ENCODE measurements around the gene ACO2.
"Not testable (repeated sequence)": the region's sequence is repeated elsewhere in the genome, so short reads cannot be mapped to it uniquely, and the experiment has no call there.

The ACO2 gene

DNA sequence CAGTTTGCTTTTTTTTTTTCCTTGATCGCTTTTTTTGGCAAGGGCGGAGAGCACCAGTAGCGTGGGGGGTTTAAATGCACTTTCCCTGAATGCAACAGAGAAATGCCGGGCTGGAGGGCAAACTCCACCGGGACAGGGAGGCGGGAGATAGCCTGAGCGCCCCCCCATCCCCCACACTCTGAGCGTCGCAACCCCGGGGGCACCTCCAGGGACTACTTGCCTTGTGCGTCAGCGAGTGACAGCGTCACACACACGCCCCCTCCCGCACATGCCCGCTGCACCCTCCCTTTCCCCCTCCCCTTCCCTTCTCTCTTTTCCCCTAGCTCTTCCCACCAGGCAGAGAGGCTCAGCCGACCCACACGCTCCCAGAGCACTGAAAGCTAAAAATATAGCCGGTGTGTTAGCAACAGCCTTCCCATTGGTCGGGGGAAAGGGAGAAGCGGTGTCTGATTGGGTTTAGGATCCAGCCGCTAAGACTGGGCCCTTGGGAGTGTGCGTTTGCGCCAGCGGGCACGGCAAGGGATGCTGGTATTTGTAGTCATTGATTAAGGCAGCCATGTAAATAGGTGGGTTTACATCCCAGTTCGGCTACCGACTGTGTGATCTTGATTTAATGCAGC, 20.6 kb upstream of the ACO2 start:
- FAIRE-seq = peak; percentile 100

DNA sequence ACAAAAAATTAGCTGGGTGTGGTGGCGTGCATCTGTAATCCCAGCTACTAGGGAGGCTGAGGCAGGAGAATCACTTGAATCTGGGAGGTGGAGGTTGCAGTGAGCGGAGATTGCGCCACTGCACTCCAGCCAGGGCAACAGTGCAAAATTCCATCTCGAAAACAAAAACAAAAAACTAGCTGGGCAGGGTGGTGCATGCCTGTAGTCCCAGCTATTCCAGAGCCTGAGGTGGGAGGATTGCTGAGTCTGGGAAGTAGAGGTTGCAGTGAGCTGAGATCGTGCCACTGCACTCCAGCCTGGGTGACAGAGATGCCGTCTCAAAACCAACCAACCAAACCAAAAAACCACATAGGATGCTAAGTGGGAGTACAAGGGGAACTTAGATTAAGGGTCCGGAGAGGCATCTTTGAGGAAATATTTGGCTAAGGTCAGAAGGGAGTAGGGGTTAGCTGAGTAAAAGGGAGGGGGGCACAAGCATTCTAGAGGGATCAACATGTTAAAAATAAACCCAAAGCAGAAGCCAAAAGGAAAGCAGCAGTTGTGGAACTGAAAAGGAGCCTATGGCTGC, 10.7 kb upstream of the ACO2 start:
- no peak for FAIRE-seq

DNA sequence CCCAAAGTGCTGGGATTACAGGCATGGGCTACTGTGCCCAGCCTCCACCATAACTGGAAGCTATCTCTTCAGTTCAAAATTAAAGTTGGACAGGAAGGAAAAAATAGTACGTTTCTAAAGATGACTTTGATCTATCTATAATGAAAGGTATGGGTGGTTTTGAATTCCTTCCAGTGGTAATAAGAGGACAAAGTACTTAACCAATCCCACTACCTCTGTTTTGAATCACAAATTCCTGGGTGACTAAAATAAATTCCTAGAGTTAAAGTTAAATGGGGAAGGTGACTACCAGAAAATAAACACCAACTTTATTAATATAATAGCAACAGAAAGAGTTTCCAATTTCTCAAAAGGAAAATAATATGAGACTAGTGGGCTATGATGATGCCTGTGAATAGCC, 9.5 kb upstream of the ACO2 start:
- no peak for FAIRE-seq

DNA sequence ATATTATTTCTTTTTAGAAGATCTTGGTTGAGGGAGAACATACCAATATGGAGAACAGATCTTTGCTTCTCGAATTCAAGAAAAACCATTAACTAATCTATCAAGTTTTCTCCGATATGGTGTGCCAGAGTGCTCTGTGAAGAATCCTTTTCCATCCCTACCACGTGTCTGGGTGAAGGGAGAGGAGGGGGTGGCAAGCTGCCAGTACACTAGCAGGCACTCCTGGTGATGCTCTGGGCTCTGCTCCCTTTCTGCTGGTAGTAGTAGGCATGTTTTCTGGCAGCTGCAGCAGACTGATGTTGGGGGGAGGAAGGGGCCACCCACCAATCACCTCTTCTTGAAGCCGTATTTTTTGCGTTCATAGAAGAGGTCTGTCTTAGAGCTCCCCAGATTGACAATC, 8.8 kb upstream of the ACO2 start:
- FAIRE-seq = not testable (repeated sequence)

DNA sequence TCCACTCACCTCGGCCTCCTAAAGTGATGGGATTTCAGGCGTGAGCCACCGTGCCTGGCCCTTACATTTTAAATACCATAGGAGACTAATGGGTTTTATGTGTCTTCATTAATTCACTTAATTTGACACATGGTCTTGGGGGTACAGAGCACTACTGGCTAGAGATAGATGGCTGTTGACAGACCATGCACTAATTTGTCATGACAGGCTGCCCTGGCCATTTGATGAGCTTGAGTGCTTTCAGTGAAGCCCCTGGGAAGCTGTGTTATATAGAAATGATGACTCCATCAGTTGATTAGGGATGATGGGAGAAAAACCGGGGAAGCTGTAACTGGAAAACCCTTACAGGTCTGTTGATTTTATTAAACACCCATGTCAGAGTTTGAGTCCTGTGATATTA, 7.0 kb upstream of the ACO2 start:
- FAIRE-seq = no peak

DNA sequence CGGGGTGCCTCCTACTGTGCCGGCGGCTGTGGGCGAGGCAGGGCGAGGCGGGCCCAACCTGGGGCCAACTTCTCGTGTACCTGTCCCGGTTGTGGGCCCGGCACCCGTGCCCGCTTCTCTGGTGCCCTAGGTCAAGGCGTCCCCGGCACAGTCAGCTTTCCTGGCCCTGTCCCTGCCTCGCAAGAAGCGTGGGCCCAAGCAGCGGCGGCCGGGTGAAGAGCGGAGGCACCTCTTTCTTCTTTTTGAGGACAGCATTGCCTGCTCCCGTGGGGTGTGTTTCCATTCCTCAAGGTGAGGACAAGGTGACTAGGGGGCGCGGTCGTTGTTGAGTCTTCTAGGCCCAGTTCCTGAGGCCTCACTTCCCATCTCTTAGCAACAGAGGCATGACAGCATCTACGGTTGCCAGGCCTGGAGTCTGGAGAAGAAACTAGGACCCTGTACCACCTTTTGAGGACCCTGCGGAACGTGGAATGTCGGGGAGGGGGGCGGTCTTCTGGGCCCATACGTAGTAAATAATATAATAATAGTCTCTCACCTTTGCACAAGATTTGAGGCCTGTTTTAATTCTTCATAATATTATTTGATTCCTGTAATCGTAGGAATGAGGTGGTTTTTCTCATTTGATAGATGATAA, 418 bp downstream of the ACO2 start:
- FAIRE-seq = no peak

DNA sequence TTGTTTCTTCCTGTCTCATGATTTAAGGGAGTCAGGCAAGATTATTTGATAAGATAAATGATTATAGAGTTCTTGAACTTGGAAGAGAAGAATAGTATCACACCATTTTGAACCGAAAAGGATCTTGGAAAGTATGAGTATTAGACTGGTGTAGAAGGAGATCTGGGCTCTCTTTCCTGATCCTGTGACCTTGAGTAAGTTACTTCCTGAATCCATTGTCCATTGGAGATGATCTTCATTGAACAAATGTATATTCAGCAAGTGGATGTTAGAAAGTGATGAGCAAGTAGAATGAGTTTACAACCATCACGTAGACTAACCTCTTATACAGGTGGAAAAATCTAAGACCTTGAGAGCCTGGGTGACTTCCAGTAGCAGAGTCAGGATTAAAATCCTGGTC, 2.0 kb downstream of the ACO2 start:
- no peak for FAIRE-seq

DNA sequence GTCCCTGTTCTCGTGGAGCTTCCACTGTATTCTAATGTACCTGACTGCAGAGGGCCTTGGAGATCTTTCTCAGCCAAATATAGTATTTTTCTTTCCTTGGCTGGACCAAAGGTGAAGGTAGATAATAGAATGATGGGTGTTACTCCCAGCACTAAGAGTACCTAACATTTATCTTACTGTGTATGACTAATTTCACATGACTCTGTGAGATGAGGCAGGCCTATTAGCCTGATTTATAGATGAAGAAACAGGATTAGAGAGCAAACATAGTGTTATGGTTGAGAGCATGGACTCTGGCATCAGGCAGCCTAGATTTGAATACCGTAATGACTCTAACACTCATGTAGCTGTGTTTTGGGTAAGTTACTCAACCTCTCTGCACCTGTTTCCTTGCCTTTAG, 2.7 kb downstream of the ACO2 start:
- FAIRE-seq = no peak

DNA sequence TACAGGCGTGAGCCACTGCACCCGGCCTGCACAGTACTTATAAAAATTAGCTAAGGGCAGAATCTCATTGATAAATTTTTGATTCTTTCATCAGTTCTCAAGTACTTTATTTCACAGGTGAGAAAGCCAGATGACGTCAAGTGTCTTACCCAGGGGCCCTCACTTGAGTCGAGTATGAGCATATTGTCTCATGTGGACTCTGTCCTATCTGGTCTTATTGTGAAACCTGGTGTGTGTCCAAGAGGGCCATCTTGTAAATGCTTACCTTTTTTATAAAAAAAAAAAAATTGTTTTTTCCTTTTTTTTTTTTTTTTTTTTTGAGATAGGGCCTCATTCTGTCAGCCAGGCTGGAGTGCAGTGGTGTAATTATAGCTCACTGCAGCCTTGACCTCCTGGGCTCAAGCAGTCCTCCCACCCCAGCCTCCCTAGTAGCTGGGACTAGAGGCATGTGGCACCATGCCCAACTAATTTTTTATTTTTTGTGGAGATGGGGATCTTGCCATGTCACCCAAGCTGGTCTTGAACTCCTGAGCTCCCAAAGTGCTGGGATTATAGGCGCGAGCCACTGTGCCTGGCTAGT, 6.0 kb downstream of the ACO2 start:
- FAIRE-seq = no peak

DNA sequence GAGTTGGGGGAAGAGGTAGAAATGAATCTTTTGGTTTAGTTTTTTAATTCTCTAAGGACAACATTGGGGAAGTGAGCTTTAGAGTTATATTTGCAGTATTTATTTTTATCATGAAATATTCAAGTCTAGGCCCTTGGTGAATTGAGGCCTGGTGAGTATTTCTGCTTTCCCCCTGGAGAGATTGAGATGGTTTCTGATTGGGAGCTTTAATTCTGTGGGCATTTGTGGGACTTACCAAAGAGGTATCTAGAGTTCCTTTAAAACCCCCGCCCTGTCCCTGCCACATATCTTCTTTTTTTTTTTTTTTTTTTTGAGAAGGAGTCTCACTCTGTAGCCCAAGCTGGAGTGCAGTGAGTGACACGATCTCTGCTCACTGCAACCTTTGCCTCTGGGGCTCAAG, 9.6 kb downstream of the ACO2 start:
- FAIRE-seq = no peak

DNA sequence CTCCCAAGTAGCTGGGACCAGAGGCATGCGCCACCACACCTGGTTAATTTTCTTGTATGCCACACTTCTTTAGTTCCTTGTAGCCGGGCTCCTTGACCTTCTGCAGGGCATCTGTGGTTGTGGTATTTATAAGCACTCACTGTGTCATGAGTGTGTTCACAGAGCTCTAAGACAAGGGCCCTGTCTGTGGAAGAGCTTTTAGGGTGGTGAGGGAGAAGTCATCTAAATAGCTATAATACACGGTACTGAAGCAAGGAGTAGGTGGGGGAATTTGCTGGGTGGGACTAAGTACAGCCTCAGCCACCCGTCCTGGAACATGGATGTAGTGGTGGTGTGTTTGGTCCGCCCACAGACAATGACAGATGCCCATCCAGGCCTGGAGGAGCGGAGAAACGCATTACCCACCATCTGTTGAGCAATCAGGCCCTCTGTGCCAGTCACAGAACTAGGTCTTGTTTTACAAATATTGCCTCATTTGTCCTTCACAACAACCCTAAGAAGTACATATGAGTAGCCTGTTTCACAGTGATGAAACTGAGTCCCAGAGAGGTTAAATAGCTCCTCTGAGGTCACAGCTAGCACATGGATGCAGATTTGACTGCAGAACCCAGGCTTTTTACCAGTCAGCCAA, 10.1 kb downstream of the ACO2 start:
- FAIRE-seq = no peak

DNA sequence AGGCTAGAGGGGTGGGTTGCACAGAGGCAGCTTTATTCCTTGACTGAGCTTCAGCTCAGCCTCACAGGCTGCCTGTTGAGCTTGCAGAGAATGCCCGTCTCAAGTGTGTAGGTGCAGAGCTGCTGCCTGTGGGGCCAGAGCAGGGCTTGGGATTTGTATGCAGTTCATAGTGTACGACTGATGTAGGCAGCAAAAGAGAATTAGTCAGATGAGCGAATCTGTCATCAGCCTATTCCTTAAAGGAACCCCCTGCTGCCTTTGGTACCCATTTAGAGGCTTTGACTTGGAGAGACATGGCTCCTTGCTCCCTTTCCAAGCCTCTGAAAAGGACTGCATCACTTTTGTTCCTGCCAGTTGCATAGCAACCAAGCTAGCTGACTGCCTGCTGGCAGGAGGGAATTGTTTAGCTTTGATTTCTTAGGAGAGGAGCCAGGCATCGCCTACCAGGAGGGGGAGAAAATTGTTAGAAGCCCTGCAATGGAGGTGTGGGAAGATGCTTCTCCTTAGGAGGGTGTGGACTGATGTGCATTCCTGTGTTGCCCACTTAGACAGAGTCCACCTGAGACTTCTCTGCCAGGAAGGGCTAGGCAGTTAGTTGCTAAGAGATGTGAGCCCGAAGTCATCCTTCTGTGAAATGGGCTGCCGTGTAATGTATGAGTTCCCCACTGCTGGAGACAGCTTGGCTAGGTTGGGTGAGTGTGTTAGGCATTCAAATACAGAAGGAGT, 10.9 kb downstream of the ACO2 start:
- FAIRE-seq = no peak

DNA sequence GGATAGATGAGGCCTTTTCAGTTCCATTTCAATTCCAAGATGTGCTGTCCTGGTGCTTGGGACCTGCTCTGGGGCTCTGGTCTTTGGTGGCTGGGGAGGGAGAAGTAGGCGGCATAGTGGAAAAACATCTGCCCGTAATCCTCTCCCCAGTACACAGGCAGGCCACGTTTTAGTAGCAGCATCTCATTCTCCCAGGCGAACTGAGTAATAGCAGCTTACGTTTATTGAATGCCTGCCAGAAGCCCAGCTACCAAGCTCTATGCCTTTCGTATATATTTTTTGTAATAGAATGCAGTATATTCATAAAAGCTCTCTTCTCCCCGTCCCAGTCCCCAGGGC, 11.4 kb downstream of the ACO2 start:
- FAIRE-seq = no peak

DNA sequence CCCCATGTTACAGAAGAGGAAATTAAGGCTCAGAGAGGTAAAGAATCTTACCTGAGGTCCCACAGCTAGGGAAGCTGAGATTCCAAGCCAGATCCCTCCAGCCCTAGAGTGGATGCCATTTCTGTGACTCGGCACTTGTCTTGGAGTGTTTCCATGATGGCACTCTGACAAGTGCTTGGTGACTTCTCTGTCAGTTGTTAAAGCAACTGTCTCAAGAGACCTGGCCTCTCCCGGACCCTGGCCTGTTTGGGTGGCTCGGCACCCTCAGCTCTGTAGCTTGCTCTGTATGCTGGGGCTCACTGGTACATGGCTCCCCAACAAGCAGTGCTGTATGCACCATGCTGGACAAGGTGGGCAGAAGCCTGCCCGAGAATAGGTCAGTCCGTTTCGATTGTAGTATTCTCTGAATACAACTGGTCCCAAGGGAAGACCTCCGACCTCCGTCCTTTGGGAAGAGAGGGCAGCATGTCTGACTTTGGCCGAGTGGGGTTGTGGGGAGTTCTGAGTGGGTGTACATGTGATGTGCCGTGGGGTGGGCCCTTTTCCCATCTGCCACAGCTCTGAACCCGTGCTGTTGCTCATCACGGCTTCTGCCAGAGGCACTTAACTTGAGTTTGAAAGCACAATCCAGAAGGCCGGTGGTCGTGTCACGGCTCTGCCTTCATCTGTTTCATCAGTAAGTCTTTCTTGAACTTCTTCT, 12.4 kb downstream of the ACO2 start:
- no peak for FAIRE-seq

DNA sequence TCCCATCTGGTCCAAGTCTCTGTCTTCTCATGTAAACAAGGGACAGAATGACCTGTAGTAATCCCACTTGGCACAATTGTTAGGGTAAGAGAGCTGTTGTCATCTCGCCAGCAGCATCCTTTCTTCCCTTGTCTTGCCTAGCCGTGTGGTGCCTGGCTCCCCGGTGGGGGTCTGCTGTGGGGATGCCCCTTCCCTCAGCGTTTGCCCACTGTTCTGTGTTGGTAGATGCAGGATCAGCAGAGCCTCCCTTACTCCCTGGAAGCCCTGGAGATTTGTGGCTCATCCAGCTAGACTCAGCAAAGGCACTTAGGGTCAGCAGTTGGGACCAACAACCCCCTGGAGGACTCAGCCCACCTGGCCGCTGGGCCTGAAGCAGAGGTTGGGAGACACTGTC, 13.0 kb downstream of the ACO2 start:
- FAIRE-seq = no peak

DNA sequence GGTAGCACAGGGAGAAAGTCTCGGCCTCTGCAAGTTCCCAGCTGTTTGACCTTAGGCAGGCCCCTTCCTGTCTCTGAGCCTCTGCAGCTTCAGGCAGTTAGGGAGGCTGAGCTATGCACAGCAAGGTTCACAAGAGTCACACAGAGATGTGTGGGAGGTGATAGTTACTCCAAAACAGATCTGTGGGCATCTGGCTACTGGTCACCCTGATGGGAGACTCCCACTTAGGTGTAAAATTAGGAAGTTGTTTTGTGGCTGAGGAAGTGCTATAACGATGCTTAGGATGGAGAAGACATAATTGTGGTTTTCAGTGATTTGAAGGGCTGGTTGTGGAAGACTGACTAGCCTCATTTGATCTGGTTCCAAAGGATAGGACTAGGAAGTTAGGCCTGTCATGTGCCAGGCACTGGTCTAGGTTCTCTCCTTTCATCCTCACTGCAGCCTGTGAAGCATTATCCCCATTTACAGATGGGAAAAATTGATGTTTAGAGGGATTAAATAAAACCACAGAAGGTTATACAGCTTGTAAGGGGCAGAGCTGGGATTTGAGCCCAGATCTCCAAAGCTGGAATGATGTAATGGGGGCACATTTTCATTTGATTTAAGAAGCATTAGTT, 13.5 kb downstream of the ACO2 start:
- FAIRE-seq = no peak

DNA sequence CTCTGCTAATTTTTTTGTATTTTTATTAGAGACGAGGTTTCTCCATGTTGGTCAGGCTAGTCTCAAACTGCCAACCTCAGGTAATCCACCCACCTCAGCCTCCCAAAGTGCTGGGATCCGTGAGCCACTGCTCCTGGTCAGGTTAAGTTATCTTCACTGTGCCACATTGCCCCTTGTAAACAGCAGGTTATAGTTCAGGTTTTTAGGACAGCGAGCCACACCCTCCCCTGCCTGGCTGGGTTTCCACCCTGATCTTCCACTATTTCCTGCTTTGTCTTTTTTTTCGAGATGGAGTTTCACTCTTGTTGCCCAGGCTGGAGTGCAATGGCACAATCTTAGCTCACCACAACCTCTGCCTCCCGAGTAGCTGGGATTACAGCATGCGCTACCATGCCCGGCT, 16.1 kb downstream of the ACO2 start:
- no peak for FAIRE-seq

DNA sequence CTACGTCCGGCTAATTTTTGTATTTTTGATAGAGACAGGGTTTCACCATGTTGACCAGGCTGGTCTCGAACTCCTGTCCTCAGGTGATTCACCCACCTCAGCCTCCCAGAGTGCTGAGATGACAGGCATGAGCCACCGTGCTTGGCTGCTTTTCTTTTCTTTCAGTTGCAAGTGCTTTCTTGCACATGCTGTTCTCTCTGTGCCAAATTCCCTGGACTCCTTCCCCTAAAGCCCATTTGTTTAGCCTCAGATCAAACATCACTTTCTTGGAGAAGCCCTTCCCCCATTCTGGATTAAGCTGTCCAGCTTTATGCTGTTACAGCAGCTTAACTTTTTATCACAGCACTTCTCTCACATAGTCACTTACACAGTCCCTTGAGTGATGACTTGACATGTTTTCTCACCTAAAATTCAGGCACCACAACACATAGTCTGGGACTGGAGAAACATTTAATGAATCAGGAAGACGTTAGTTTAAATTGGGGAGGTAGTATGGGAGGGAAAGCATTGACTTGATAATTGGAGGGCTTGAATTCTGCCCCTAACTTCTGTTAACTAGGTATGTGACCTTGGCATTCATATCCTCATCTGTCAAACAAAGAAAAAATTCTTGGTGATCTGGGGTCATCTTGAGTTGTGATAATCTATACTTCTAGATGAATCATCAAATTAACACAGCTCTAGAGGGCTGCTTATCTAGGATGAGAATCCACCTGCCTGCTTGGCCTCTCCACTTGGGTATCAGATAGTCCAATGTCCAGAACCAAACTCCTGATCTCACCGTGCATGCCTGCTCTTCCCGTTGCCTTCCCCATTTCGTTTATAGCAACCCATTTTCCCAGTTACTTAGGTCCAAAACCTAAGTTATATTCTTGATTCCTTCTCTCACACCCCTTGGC, 18.4 kb downstream of the ACO2 start:
- no peak for FAIRE-seq

DNA sequence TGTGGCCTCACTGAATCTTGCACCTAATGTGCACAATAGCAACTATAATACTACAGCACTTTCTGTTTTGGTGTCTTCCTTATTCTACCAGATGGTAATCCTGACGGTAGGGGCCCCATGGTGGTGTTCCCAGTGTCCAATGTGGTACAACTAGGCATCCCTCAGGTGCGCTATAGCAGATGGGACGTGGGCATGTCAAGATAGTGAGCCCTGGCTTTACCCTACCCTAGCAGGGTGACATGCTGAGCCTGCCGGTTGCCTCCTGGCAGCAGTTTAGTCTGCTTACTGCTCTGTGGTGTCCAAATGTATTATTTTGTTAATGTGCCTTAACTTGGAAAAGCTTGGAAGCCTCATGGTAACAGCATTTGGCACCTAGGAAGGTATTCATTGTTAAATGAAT, 19.2 kb downstream of the ACO2 start:
- no peak for FAIRE-seq

DNA sequence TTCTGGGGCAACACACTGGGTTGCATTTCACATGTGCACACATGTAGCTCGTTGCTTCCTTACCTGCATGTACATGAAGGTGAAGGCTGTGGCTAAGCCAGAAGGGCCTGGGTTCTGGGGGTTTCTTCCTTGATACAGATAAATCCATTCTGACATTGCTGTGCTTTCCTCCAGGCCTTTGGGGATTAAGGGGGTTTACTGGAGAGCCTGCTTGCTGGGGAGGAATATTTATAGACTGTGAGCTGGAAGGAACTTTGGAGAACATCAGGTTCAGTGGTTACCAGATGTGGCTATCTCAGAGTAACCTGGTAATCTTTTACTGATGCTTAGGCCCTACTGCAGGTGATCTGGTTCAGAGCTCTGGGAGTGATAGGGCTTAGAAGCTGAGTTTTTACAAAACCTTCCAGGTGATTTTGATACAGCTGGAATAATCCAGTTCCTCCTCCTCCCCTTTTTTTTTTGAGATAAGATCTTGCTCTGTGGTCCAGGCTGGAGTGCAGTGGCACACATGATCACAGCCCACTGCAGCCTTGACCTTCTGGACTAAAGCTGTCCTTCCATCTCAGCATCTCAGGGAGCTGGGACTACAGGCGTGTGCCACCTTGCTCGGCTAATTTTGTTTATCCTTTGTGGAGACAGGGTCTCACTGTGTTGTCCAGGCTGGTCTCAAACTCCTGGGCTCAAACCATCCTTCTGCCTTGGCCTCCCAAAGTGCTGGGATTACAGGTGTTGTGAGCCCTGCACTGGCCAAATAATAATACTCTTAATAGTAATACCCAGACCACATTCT, 19.9 kb downstream of the ACO2 start:
- FAIRE-seq = no peak
